ENCODE results near the gene SHOX.
"Not testable (repeated sequence)": the region's sequence is repeated elsewhere in the genome, so short reads cannot be mapped to it uniquely, and the experiment has no call there.

The SHOX gene

GRCh38 chrX:622802-623201 is 7.8 kb upstream of the SHOX start:
- not testable (repeated sequence) for DNase-seq

DNA sequence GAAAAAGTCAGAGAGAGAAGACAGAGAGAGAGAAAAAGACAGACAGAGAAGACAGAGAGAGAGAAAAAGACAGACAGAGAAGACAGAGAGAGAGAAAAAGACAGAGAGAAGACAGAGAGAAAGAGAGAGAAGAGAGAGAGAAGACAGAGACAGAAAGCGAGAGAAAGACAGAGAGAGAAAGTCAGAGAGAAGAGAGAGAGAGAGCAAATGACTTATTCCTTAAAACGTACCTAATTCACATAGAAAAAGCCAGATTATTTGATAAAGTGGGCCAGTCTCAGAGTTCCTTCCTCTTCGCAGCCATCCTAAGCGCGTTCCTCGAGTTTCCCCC is 7.4 kb upstream of the SHOX start:
- DNase-seq, result no peak

DNA sequence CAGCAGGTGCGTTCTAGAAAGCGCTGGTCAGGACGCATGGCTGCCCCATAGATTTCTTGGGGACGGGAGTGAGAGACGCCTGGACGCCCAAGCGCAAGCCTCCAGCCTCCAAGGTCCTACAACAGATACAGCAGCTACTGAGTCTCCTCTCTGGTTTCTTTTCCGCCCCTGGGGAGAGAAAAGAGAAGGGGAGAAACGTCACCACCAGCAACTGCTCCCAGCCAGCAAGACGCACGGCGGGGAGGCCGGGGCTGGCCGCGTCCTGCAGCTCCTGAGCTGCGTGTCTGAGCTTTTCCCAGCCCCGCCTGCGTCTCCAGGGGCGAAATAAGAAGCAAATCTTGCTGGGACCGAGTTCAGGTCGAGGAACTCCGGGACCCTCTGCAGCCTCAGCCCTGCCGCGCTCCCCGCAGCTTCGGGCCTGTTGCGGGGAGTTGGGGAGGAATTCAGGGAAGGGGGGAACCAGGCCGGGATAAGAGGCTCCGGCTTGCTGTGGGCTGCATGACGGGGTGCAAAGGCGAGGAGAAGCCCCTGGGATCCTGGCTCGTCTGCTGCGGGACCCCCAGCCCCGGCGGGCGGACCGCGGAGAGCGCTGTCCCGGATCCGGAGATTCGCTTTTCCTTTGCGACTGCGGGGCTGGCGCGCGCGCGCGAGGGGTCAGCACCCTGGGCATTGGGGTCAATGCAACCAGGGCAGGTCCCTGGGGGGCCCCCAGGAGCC is 6.8 kb upstream of the SHOX start:
- no peak for DNase-seq

GRCh38 chrX:625137-625691 is 5.4 kb upstream of the SHOX start:
- no peak for DNase-seq

- DNase-seq, result not testable (repeated sequence)
These were observed 4.5 kb upstream of the SHOX start for GRCh38 chrX:626047-626446.

- no peak for DNase-seq
These were observed 3.7 kb upstream of the SHOX start for GRCh38 chrX:626745-627509.

GRCh38 chrX:627510-627981 is 3.0 kb upstream of the SHOX start:
- no peak for DNase-seq

GRCh38 chrX:627995-628394 is 2.6 kb upstream of the SHOX start:
- DNase-seq, result no peak

DNA sequence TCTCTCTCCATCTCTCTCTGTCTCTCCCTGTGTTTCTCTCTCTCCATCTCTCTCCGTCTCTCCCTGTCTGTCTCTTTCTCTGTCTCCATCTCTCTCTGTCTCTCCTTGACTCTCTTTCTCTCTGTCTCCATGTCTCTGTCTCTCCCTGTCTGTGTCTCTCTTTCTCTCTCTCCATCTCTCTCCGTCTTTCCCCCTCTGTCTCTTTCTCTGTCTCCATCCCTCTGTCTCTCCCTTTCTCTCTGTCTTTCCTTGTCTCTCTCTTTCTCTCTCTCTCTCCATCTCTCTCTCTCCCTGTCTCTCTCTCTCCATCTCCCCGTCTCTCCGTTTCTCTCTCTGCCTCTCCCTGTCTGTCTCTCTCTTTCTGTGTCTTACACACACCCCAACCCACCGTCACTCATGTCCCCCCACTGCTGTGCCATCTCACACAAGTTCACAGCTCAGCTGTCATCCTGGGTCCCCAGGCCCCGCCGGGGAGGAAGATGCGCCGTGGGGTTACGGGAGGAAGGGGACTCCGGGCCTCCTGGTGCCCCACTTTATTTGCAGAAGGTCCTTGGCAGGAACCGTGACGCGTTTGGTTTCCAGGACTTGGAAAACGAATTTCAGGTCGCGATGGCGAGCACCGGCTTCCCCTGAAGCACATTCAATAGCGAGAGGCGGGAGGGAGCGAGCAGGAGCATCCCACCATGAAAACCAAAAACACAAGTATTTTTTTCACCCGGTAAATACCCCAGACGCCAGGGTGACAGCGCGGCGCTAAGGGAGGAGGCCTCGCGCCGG is 1.2 kb upstream of the SHOX start:
- no peak for DNase-seq

- no peak for DNase-seq
These were observed 482 bp upstream of the SHOX start for GRCh38 chrX:630007-630611.

DNA sequence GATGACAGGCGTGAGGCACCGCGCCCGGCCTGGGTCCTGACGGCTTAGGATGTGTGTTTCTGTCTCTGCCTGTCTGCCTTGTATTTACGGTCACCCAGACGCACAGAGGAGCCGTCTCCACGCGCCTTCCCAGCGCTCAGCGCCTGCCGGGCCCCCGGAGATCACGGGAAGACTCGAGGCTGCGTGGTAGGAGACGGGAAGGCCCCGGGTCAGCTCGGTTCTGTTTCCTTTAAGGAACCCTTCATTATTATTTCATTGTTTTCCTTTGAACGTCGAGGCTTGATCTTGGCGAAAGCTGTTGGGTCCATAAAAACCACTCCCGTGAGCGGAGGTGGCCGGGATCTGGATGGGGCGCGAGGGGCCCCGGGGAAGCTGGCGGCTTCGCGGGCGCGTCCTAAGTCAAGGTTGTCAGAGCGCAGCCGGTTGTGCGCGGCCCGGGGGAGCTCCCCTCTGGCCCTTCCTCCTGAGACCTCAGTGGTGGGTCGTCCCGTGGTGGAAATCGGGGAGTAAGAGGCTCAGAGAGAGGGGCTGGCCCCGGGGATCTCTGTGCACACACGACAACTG is 1.3 kb downstream of the SHOX start:
- no peak for DNase-seq

- DNase-seq, result no peak
These were observed 1.9 kb downstream of the SHOX start for GRCh38 chrX:632366-633042.

GRCh38 chrX:633043-633984 is 2.7 kb downstream of the SHOX start:
- DNase-seq, result no peak

DNA sequence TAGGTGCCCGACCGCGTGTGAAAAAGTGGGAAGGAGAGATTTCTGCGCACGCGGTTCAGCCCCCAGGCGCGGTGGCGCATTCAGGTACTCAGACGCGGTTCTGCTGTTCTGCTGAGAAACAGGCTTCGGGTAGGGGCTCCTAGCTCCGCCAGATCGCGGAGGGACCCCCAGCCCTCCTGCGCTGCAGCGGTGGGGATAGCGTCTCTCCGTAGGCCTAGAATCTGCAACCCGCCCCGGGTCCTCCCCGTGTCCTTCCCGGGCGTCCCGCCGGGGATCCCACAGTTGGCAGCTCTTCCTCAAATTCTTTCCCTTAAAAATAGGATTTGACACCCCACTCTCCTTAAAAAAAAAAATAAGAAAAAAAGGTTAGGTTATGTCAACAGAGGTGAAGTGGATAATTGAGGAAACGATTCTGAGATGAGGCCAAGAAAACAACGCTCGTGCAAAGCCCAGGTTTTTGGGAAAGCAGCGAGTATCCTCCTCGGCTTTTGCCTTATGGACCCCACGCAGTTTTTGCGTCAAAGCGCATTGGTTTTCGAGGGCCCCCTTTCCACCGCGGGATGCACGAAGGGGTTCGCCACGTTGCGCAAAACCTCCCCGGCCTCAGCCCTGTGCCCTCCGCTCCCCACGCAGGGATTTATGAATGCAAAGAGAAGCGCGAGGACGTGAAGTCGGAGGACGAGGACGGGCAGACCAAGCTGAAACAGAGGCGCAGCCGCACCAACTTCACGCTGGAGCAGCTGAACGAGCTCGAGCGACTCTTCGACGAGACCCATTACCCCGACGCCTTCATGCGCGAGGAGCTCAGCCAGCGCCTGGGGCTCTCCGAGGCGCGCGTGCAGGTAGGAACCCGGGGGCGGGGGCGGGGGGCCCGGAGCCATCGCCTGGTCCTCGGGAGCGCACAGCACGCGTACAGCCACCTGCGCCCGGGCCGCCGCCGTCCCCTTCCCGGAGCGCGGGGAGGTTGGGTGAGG is 3.7 kb downstream of the SHOX start:
- no peak for DNase-seq

GRCh38 chrX:635428-636090 is 5.0 kb downstream of the SHOX start:
- no peak for DNase-seq

- no peak for DNase-seq
These were observed 6.5 kb downstream of the SHOX start for GRCh38 chrX:636981-637659.

- no peak for DNase-seq
These were observed 7.3 kb downstream of the SHOX start for GRCh38 chrX:637660-638481.
